ENCODE data around the gene PPP6R3. TPM values are rescaled to one million over a fixed set of nuclear protein-coding genes. Genes with fewer than 3 reads are reported as not detected.
"Not testable (repeated sequence)": the region's sequence is repeated elsewhere in the genome, so short reads cannot be mapped to it uniquely, and the experiment has no call there.

The PPP6R3 gene
- total RNA-seq, 1 donor from 2014 or later, result 115 TPM

- intact Hi-C loops (cut with micrococcal nuclease), result no loop called here
Measured at GRCh38 chr11:68433541-68433940, 27.0 kb upstream of the PPP6R3 start.

- intact Hi-C loops (cut with micrococcal nuclease), result not testable (repeated sequence)
Measured at GRCh38 chr11:68434159-68434558, 26.4 kb upstream of the PPP6R3 start.

GRCh38 chr11:68436162-68436888 lies 24.2 kb upstream of the PPP6R3 start:
- intact Hi-C loops (cut with micrococcal nuclease), result no loop called here

- intact Hi-C loops (cut with micrococcal nuclease), result no loop called here
Measured at GRCh38 chr11:68436985-68437926, 23.3 kb upstream of the PPP6R3 start.

GRCh38 chr11:68437927-68438657 lies 22.5 kb upstream of the PPP6R3 start:
- intact Hi-C loops (cut with micrococcal nuclease), result no loop called here

- intact Hi-C loops (cut with micrococcal nuclease), result no loop called here
Measured at GRCh38 chr11:68438658-68439259, 21.8 kb upstream of the PPP6R3 start.

GRCh38 chr11:68439355-68440065 lies 21.0 kb upstream of the PPP6R3 start:
- intact Hi-C loops (cut with micrococcal nuclease), result no loop called here

- intact Hi-C loops (cut with micrococcal nuclease), result no loop called here
Measured at GRCh38 chr11:68440224-68440623, 20.3 kb upstream of the PPP6R3 start.

GRCh38 chr11:68441466-68442230 lies 18.9 kb upstream of the PPP6R3 start:
- intact Hi-C loops (cut with micrococcal nuclease), result no loop called here

- intact Hi-C loops (cut with micrococcal nuclease), result no loop called here
Measured at GRCh38 chr11:68442433-68442832, 18.1 kb upstream of the PPP6R3 start.

- intact Hi-C loops (cut with micrococcal nuclease), result no loop called here
Measured at GRCh38 chr11:68444566-68444965, 16.0 kb upstream of the PPP6R3 start.

GRCh38 chr11:68445531-68446035 lies 15.0 kb upstream of the PPP6R3 start:
- intact Hi-C loops (cut with micrococcal nuclease), result loop anchor here (5.0 kb wide), 1 partner anchor 148 kb away; no protein-coding TSS in a partner anchor

GRCh38 chr11:68446046-68446725 lies 14.4 kb upstream of the PPP6R3 start:
- intact Hi-C loops (cut with micrococcal nuclease), result loop anchor here (5.0 kb wide), 1 partner anchor 149 kb away; no protein-coding TSS in a partner anchor

- intact Hi-C loops (cut with micrococcal nuclease), result loop anchor here (1.0 to 5.0 kb wide), 2 partner anchors 150 to 190 kb away; no protein-coding TSS in a partner anchor
Measured at GRCh38 chr11:68447015-68447801, 13.3 kb upstream of the PPP6R3 start.

- intact Hi-C loops (cut with micrococcal nuclease), result loop anchor here (1.0 to 5.0 kb wide), 2 partner anchors 151 to 191 kb away; no protein-coding TSS in a partner anchor
Measured at GRCh38 chr11:68447914-68448313, 12.6 kb upstream of the PPP6R3 start.

- intact Hi-C loops (cut with micrococcal nuclease), result loop anchor here (5.0 kb wide), 1 partner anchor 151 kb away; no protein-coding TSS in a partner anchor
Measured at GRCh38 chr11:68448604-68449011, 11.9 kb upstream of the PPP6R3 start.

- intact Hi-C loops (cut with micrococcal nuclease), result loop anchor here (5.0 kb wide), 1 partner anchor 153 kb away; no protein-coding TSS in a partner anchor
Measured at GRCh38 chr11:68449951-68450350, 10.6 kb upstream of the PPP6R3 start.

- intact Hi-C loops (cut with micrococcal nuclease), result no loop called here
Measured at GRCh38 chr11:68450711-68451110, 9.8 kb upstream of the PPP6R3 start.

Measured in T-helper 2 cell treated with Interferon-gamma antibody and Interleukin-4, amounts not matched to agents 100 ng/mL and 5 ng/mL, for 36 hours (primary cell).